A673 (cell line): Measurements from ENCODE around the gene PLXNA1. TPM values are rescaled to one million over a fixed set of nuclear protein-coding genes. Genes with fewer than 3 reads are reported as not detected.

Source experiments
- BruUV-seq: library from RNA; stranded (reverse); fragments of 400-500 nt; replicated peaks from 2 replicates; lab custom pipeline; 2021; lab: Mats Ljungman, UMichigan
- CTCF ChIA-PET: fragments of 300-600 bp; sonication (Branson Sonifier 250); formaldehyde crosslinking; loops from one replicate; lab custom pipeline; 2022; ENCODE audit warnings: antibody characterized with exemption; lab: Charles Lee
- POLR2A ChIA-PET: fragments of 300-600 bp; sonication (Branson Sonifier 250); formaldehyde crosslinking; loops from one replicate; lab custom pipeline; 2022; ENCODE audit warnings: antibody characterized with exemption; ENCODE audit not compliant: low non-redundant PET; lab: Charles Lee
- DNase-seq: peaks from one replicate; pipeline ENCODE4 v3.0.0-alpha.2; 2015; ENCODE audit warnings: low spot score
- H3K27ac ChIP-seq: fragments of 200-600 bp; sonication (generic); 2 replicates; pipeline ENCODE4 v1.5.1; 2016; ENCODE audit warnings: mixed run types, low read depth, mild to moderate bottlenecking, mixed read lengths, antibody characterized with exemption, low read length; ENCODE audit not compliant: poor library complexity, severe bottlenecking
- H3K27me3 ChIP-seq: fragments of 200-600 bp; sonication (generic); replicated peaks from 2 replicates; pipeline ENCODE4 v1.6.1; 2017; ENCODE audit warnings: mixed run types, low read depth, mild to moderate bottlenecking, mixed read lengths, antibody characterized with exemption, low read length; ENCODE audit not compliant: insufficient read depth, poor library complexity
- H3K36me3 ChIP-seq: fragments of 200-600 bp; sonication (generic); 2 replicates; pipeline ENCODE4 v1.6.1; 2016; ENCODE audit warnings: mixed run types, mild to moderate bottlenecking, mixed read lengths, antibody characterized with exemption, low read length; ENCODE audit not compliant: insufficient read depth, poor library complexity, severe bottlenecking
- H3K4me1 ChIP-seq: fragments of 200-600 bp; sonication (generic); 2 replicates; pipeline ENCODE4 v1.6.1; 2017; ENCODE audit warnings: mixed run types, mild to moderate bottlenecking, mixed read lengths, antibody characterized with exemption, low read length; ENCODE audit not compliant: insufficient read depth, poor library complexity, severe bottlenecking
- H3K4me3 ChIP-seq: fragments of 200-600 bp; sonication (generic); 2 replicates; pipeline ENCODE4 v1.5.1; 2016; ENCODE audit warnings: low read depth, mixed run types, mild to moderate bottlenecking, mixed read lengths, low read length; ENCODE audit not compliant: poor library complexity, severe bottlenecking
- H3K9me3 ChIP-seq: fragments of 200-600 bp; sonication (generic); 2 replicates; pipeline ENCODE4 v1.6.1; 2016; ENCODE audit warnings: mixed run types, low read depth, mild to moderate bottlenecking, mixed read lengths, antibody characterized with exemption, low read length; ENCODE audit not compliant: poor library complexity, severe bottlenecking
- CTCF ChIP-seq: fragments of 300-800, 200-600 bp; sonication (generic); conservative IDR thresholded peaks from 2 replicates; pipeline ENCODE4 v1.5.1; 2017; ENCODE audit warnings: low read depth, mild to moderate bottlenecking, antibody characterized with exemption, low read length, moderate library complexity, mixed read lengths
- EZH2 ChIP-seq: fragments of 200-600 bp; sonication (generic); IDR thresholded peaks from 2 replicates; pipeline ENCODE4 v1.6.1; 2017; ENCODE audit warnings: borderline replicate concordance, low read depth, mild to moderate bottlenecking, mixed read lengths, antibody characterized with exemption, low read length; ENCODE audit not compliant: poor library complexity, severe bottlenecking
- intact Hi-C: fragments of 100-400 bp; cut with micrococcal nuclease; formaldehyde crosslinking; loops from one replicate; pipeline ENCODE4 v1.10.0; 2022; ENCODE audit not compliant: unreplicated experiment
- total RNA-seq: library from RNA; stranded (reverse); gene quantifications from 2 replicates; pipeline ENCODE4 v1.2.3, GENCODE V29; 2021

Gene PLXNA1
- total RNA-seq, 1 experiment from 2014 or later = 33.6 TPM

GRCh38 chr3:127001486-127002194 lies 18.7 kb downstream of the PLXNA1 start:
- ChIA-PET POLR2A (no interaction called here), CTCF (no interaction called here)
- no peaks in the 10 kb centered on the region for H3K27me3 ChIP-seq
- TF ChIP-seq CTCF (no peak), EZH2 (no peak)
- intact Hi-C loops = no loop called here
- no peaks in the 10 kb centered on the region for H3K36me3 ChIP-seq
- H3K4me3 ChIP-seq = no peak overlapping the region
- no peak for DNase-seq
- H3K4me1 ChIP-seq = peaks cover 25% of the 10 kb centered on the region
- BruUV-seq = no TSS peak
- no peaks in the 10 kb centered on the region for H3K9me3 ChIP-seq
- H3K27ac ChIP-seq = peak overlapping the region; percentile 44

GRCh38 chr3:127002195-127003174 lies 19.6 kb downstream of the PLXNA1 start:
- BruUV-seq = no TSS peak
- no peaks in the 10 kb centered on the region for H3K36me3 ChIP-seq
- peak; percentile 81 for DNase-seq
- H3K9me3 ChIP-seq = no peaks in the 10 kb centered on the region
- no peaks in the 10 kb centered on the region for H3K27me3 ChIP-seq
- ChIA-PET CTCF (no interaction called here), POLR2A (no interaction called here)
- no peak overlapping the region for H3K4me3 ChIP-seq
- H3K4me1 ChIP-seq = peaks cover 25% of the 10 kb centered on the region
- peak overlapping the region; percentile 44 for H3K27ac ChIP-seq
- TF ChIP-seq CTCF = peak; percentile 71
- TF ChIP-seq EZH2 = no peak
- intact Hi-C loops = no loop called here

GRCh38 chr3:127003175-127003555 lies 20.2 kb downstream of the PLXNA1 start:
- intact Hi-C loops = no loop called here
- no peaks in the 10 kb centered on the region for H3K27me3 ChIP-seq
- ChIA-PET CTCF (no interaction called here), POLR2A (no interaction called here)
- no peak overlapping the region for H3K4me3 ChIP-seq
- no peak for DNase-seq
- H3K36me3 ChIP-seq = no peaks in the 10 kb centered on the region
- H3K27ac ChIP-seq = peak overlapping the region; percentile 44
- H3K4me1 ChIP-seq = peaks cover 25% of the 10 kb centered on the region
- no TSS peak for BruUV-seq
- TF ChIP-seq EZH2 (no peak), CTCF (no peak)
- H3K9me3 ChIP-seq = no peaks in the 10 kb centered on the region
